Suppressor macrophage (primary cell): ENCODE data around the gene LRRC43.

ENCODE experiments used
- DNase-seq, 4 experiments: peaks; one replicate each; pipeline ENCODE4 v3.0.0-alpha.2; 2020 to 2022

LRRC43 gene

DNA sequence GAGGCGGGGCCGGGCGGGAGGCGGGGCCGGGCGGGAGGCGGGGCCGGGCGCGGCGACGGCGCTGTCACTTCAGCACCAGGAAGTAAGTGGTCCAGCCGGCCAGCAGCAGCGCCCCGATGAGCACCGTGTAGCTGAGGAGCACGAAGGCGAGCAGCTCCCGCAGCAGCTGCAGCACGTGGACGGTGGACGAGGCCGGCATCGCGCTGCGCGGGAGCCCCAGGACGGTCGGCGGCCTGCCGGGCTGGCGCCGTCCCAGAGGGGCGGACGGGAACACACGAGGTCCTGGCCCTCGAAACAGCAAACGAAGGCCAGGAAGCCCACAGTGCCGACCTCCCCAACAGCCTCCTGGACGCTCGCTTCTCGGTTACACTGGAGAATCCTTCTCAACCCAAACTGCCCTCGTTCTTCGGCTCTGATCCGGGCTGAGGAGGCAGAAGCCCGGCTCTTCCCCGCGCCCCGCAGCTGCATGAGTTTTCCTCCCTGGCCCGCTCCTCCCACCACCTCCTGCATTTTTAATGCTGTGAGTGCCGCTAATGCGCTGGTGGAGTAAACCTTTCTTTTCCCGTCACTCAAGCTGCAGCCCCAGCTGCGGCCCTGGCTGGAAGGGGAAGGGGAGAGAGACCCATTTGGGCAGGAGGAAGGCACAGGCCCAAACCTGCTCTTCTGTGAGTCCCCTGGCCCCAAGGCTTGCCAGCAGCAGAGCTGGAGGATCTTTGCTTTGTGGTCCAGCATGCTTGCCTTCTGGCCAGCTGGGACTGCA is 43.6 kb downstream of the LRRC43 start:
- DNase-seq: no peak

DNA sequence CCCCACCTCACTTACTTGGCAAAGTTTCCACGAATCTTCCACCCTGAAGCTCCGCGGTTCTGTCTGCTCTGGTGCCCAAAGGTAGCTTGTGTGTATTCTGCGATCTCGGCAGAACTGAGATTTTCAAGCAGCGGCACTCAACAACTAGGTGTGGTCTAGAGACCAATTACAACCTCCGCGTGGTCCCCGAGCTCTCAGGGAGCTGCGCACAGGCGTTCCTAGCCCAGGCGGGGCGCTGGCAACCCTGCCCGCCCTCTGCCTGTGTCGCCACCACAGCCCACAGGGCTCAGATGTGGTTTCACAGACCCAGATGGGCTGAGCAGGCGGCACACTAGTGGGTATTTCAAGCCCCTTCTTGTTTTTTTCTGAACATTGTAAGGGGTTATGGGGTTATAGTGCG is 44.4 kb downstream of the LRRC43 start:
- no peak for DNase-seq

DNA sequence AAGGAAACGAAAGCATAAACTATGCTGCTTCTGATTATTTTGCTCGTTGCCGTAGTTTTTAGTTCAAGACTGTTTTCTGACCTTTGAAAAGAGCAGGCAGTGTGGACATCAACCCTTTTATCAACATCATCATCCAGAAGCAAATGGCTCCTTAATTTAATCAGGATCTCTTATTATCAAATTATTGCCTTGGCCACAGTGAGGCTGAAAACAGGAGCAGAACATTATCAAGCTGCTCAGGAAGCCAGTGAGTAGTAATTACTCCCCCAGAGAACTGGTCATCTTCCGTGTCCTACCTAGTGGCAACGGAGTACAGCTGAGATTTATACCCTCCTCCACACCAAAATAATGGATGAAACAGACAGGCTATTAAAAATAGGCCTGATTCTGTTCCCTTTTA is 45.2 kb downstream of the LRRC43 start:
- DNase-seq: no peak

- DNase-seq: no peak
These were observed 47.9 kb downstream of the LRRC43 start for GRCh38 chr12:122230798-122231197.

DNA sequence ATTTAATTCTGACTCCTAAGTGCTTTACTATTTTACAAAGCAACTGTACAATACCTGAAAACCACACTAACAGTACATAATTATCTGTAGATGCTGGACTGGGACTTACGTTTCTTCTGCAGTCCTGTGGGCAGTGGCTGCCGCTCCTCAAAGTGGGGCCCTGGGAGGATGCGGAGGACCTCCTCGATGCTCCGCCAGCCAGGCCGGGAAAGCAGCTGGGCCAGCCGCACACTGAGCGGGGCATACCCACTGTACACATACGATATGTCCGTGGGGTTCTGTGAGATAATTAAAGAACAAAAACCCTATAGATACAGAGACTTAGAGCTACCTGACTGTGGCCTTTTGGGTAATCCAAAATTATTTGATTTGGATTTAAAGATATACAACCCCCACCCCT is 49.8 kb downstream of the LRRC43 start:
- no peak for DNase-seq

DNA sequence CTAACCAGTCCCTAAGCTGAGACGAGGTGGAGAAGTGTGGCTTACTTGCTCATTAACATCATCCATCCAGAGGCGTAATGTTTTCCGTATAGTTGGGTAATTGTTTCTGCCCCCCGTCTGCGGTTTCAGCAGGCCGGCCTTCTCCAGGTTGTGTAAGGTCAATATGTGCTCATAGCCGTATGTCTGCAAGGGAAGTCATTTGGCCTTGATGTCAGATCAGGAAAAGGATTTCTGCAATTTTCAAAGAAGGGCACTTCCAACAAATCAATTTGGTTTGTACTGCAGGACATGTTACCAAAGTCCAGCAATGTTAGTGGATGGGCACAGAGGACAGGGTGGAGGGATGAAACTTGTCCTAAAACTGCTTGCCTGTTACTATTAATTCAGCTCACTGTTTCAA is 52.8 kb downstream of the LRRC43 start:
- peak in 3 of 4 experiments; percentile 15 to 31 (median 25) for DNase-seq

DNA sequence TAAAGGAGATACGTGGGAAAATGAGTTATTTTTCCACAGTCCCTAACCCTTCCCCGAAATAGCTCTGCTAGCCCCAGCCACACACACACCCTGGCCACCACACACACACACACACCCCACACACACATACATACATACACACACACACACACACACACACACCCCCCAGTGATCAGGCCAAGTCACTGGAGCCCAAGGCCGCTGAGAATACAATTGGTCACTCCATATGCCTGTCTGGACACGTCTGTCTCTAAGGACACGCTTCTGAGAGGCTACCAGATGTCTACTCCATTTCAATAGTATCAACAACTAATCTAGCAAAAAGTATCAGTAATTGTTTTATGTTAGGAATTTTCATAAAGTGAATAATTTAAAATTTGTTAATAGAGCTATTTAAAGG is 55.9 kb downstream of the LRRC43 start:
- DNase-seq: no peak

DNA sequence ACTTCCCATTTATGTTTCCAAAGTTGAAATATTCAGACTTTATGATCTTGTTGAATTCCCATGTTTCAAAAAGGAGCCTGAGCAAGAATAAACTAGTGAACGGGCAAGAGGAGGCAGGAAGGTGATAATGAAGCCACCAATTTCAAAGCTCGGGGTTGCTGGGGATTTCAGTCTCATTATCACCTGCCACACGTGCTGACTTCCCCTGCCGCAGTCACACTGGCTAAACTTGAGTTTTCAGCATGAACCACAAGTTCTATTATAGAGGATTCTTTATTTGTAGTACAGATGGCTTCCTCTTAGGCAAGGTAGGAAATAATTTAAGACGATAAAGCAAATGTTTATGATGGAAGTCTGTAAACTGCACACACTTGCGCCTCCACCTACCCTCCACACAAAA is 61.0 kb downstream of the LRRC43 start:
- DNase-seq: no peak

DNA sequence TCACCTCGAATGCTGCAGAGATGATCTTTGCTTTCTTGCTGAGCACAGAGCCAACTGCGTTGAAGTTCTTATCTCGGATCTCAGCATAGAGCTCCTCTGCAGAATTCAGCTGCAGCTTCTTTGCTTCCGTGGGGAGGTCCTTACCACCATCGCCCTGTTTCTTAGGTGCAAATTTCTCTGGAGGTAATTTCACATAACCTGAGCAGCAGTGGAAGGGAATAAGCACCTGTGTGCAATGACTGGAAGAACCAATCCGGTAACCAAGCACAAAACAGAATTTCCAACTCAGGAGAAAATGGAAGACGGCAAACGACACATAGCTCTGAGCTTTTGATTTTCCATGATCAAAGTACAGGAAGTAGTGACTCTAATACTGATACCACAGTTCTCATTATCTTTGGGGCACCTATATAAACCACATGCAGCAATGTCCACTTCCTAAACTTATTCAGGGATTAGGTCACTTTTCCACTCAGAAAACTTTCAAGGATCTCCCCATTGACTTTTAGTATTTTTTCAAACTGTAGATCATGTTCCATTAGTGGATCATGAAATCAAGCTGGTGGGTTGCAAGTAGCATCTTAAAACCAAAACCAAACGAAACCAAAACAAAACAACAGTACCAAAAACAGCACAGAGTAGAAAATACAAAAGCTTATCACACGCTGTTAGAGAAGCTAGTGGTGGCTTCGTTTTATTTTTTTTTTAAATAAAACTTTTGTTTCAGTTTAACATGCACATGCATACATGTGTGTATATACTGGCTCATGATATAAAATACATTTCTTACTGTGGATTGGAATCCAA is 61.8 kb downstream of the LRRC43 start:
- no peak for DNase-seq

DNA sequence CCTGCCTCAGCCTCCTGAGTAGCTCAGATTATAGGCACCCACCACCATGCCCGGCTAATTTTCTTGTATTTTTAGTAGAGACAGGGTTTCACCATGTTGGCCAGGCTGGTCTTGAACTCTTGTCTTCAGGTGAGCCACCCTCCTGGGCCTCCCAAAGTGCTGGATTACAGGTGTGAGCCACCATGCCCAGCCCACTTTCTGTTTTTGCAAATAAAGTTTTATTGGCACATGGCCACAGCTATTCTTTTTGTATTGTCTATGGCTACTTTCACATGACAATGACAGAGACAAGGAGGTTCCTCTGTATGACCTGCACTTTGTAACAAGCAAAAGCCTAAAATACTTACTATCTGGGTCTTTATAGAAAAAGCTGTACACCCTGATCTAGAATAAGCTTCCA is 62.6 kb downstream of the LRRC43 start:
- DNase-seq: no peak

GRCh38 chr12:122250047-122250446 is 67.1 kb downstream of the LRRC43 start:
- no peak for DNase-seq

GRCh38 chr12:122250536-122250935 is 67.6 kb downstream of the LRRC43 start:
- no peak for DNase-seq
